HG03378 (cell line): ENCODE measurements around the gene MYL9.

Experiments used
- ATAC-seq: cut with Tn5 transposase; IDR thresholded peaks from one replicate; pipeline ENCODE4 v1.9.1; 2021; ENCODE audit warnings: mild to moderate bottlenecking, moderate library complexity; ENCODE audit not compliant: unreplicated experiment

Gene MYL9

GRCh38 chr20:36525620-36526365, 15.5 kb upstream of the MYL9 start:
- ATAC-seq, result no peak

GRCh38 chr20:36526521-36527011, 14.8 kb upstream of the MYL9 start:
- no peak for ATAC-seq

- ATAC-seq, result no peak
Observed at GRCh38 chr20:36527331-36528125, 13.8 kb upstream of the MYL9 start.

GRCh38 chr20:36528176-36528874, 13.0 kb upstream of the MYL9 start:
- no peak for ATAC-seq

GRCh38 chr20:36528875-36529417, 12.4 kb upstream of the MYL9 start:
- no peak for ATAC-seq

- no peak for ATAC-seq
Observed at GRCh38 chr20:36532388-36532787, 8.9 kb upstream of the MYL9 start.

GRCh38 chr20:36532822-36533221, 8.5 kb upstream of the MYL9 start:
- no peak for ATAC-seq

GRCh38 chr20:36538026-36538722, 3.1 kb upstream of the MYL9 start:
- ATAC-seq, result no peak

- ATAC-seq, result no peak
Observed at GRCh38 chr20:36540551-36541211, 638 bp upstream of the MYL9 start.

GRCh38 chr20:36541768-36542488, 609 bp downstream of the MYL9 start:
- ATAC-seq, result no peak

GRCh38 chr20:36542516-36543183, 1.3 kb downstream of the MYL9 start:
- no peak for ATAC-seq

- ATAC-seq, result no peak
Observed at GRCh38 chr20:36543184-36544133, 2.1 kb downstream of the MYL9 start.

GRCh38 chr20:36544134-36545018, 3.1 kb downstream of the MYL9 start:
- ATAC-seq, result no peak

GRCh38 chr20:36546111-36546736, 4.9 kb downstream of the MYL9 start:
- no peak for ATAC-seq

GRCh38 chr20:36547186-36548005, 6.1 kb downstream of the MYL9 start:
- ATAC-seq, result no peak

GRCh38 chr20:36548006-36548315, 6.6 kb downstream of the MYL9 start:
- ATAC-seq, result no peak
